ENCODE measurements around the gene E2F8.

Gene E2F8

DNA sequence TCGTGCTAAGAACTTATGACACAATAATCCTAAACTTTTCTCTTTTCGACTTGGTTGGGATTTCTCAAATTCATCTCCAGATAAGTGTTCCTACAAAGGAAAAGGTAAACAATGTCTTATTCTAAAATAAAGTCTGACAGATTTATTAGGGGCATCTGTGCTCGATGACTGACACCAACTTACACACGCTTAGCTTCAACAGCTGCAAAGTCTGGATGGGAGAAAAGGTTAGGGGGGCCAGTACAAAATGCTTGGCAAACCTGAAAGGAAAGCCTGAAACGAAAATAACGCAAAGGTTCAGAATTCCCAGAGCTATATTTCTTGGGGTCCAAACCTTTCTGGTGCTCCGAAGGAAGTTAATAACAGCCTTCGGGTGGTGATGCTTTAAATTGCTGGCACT is 3.4 kb downstream of the E2F8 start:
- peaks cover 59% of the 10 kb centered on the region for H3K36me3 ChIP-seq (ENCODE audit: insufficient read depth, low read depth, low read length)
- no peak overlapping the region for H3K4me3 ChIP-seq (ENCODE audit: low read length)
- peaks cover 12% of the 10 kb centered on the region for H3K27me3 ChIP-seq (ENCODE audit: insufficient read depth, low read length)
- peaks cover 4% of the 10 kb centered on the region; the same call in 1 of the 2 replicates for H3K4me1 ChIP-seq (ENCODE audit: insufficient read depth, low read length)
- no peak overlapping the region for H3K27ac ChIP-seq (ENCODE audit: low read length)
- no peaks in the 10 kb centered on the region for H3K9me3 ChIP-seq (ENCODE audit: insufficient read depth, low read depth, low read length)
- H3K9ac ChIP-seq (ENCODE audit: low read depth, low read length): no peak overlapping the region

DNA sequence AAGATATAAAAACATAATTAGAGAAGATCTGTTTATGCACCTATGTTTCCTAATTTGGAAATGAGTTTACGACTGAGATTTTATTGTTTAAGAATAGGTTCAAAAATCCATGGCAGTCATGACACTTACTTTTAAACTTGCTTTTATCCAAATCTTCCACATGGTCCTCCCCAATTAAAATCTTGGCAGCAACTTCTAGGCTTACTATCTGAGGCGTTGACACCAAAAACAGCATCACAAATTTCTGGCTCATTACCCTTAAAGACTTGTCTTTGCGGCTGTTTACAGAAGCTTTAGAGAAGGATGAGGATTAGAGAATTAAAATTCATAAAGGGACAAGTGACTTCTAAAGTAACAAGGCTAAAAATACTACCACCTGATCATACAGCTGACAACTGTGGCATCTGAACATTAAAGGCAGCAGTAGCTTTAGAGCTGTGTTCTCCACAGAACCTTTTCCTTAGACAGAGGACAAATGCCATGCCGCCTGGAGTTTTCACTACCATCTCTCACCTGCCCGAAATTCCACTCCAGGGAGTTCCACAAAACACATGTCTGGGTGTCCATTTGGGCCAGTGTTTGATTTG is 6.4 kb downstream of the E2F8 start:
- peaks cover 89% of the 10 kb centered on the region for H3K36me3 ChIP-seq (ENCODE audit: insufficient read depth, low read depth, low read length)

DNA sequence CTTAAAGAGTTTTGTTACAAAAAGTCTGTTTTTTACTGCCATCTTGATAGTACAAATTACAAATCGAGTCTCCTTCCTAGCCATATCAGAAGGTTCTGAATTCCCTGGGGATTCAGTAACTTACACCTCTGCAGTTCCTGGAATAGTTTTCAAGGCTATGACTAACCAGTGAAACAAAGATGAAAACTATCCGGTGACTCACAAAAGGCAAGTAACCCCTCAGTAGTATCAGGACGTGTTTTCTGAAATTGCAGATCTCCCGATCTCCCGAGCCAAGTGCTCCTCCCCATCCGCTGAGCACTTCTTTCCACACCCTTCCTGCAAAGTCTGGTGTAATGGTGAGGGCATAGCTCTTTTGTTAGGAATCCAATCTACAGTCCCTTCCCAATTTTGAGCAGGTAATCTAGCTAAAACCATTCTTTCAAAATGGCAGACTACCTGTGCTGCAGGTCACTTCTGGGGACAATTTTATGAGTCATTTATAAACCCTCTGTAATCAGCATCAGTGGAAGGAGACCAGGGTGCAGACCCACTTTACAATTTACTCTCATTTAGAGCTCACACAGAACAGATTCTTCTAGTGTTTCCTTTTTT is 7.7 kb downstream of the E2F8 start:
- Histone ChIP-seq H3K27ac (ENCODE audit: low read length) (no peak overlapping the region), H3K9me3 (ENCODE audit: insufficient read depth, low read depth, low read length) (no peaks in the 10 kb centered on the region), H3K9ac (ENCODE audit: low read depth, low read length) (no peak overlapping the region), H3K4me1 (ENCODE audit: insufficient read depth, low read length) (no peaks in the 10 kb centered on the region), H3K36me3 (ENCODE audit: insufficient read depth, low read depth, low read length) (peaks cover 91% of the 10 kb centered on the region), H3K4me3 (ENCODE audit: low read length) (no peak overlapping the region), H3K27me3 (ENCODE audit: insufficient read depth, low read length) (no peaks in the 10 kb centered on the region)

More for the DNA sequence above, 6.4 kb downstream of the E2F8 start:
- no peaks in the 10 kb centered on the region for H3K9me3 ChIP-seq (ENCODE audit: insufficient read depth, low read depth, low read length)
- no peak overlapping the region for H3K27ac ChIP-seq (ENCODE audit: low read length)
- H3K27me3 ChIP-seq (ENCODE audit: insufficient read depth, low read length): no peaks in the 10 kb centered on the region
- no peak overlapping the region for H3K9ac ChIP-seq (ENCODE audit: low read depth, low read length)
- H3K4me1 ChIP-seq (ENCODE audit: insufficient read depth, low read length): no peaks in the 10 kb centered on the region
- H3K4me3 ChIP-seq (ENCODE audit: low read length): no peak overlapping the region

GRCh38 chr11:19229671-19230070 is 11.1 kb downstream of the E2F8 start:
- H3K4me1 ChIP-seq (ENCODE audit: insufficient read depth, low read length): no peaks in the 10 kb centered on the region
- H3K4me3 ChIP-seq (ENCODE audit: low read length): no peak overlapping the region
- no peaks in the 10 kb centered on the region for H3K27me3 ChIP-seq (ENCODE audit: insufficient read depth, low read length)
- no peak overlapping the region for H3K27ac ChIP-seq (ENCODE audit: low read length)
- peaks cover 83% of the 10 kb centered on the region for H3K36me3 ChIP-seq (ENCODE audit: insufficient read depth, low read depth, low read length)
- H3K9ac ChIP-seq (ENCODE audit: low read depth, low read length): no peak overlapping the region
- no peaks in the 10 kb centered on the region for H3K9me3 ChIP-seq (ENCODE audit: insufficient read depth, low read depth, low read length)

DNA sequence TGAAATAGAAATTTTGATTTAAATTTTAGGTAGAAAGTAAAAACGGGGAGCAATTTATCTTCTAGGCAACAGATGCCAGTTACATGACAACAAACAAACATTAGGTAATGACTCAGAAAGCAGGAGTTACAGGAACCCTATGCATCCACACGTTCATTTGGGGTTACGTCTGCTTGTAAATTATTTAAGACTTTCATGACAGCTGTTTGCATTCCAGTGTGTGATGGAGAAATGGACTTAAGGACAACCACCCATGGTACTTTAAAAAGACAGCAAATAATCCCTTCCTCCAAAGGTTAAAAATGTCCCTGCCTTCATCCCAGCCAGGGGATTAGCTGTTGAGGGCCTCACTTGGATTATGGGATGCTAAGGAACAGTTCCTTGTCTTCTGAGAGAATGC is 11.8 kb downstream of the E2F8 start:
- Histone ChIP-seq H3K9me3 (ENCODE audit: insufficient read depth, low read depth, low read length) (no peaks in the 10 kb centered on the region), H3K4me3 (ENCODE audit: low read length) (no peak overlapping the region), H3K27me3 (ENCODE audit: insufficient read depth, low read length) (no peaks in the 10 kb centered on the region), H3K36me3 (ENCODE audit: insufficient read depth, low read depth, low read length) (peaks cover 82% of the 10 kb centered on the region), H3K9ac (ENCODE audit: low read depth, low read length) (no peak overlapping the region), H3K4me1 (ENCODE audit: insufficient read depth, low read length) (no peaks in the 10 kb centered on the region), H3K27ac (ENCODE audit: low read length) (no peak overlapping the region)

DNA sequence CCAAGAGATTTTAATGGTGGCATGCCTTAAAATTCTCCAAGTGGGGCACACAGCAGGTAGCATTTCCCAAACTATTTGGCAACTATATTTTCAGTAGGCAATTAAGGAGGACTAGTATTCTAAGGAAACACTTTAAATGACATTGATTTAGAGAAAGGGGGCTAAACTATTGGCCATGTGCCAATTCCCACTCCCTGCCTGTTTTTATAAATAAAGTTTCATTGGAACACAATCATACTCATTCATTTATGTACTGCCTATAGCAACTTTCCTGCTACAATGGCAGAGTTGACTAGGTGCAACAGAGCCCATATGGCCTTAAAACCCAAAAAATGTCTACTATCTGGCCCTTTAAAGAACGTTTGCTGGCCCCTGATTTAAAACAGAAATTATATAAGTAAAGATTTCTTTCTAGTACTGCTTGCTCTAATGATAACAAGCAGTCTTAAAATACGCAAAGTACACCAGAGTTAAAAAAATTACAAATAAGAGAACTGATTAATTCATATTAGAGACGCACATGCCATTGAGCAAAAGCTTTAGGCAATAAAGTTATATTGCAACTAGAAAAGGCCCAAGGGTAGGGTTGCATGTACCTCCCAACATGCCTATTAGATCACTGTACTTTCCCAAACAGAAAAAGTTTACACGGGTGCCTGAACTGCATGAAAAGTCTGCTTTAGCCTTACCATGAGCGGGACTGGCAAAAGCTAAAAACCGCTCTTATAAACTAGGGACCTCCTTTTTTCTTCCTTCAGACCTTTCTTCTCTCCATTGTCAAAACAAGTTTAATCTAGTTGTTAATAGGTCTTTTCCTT is 14.2 kb downstream of the E2F8 start:
- Histone ChIP-seq H3K9ac (ENCODE audit: low read depth, low read length) (no peak overlapping the region), H3K27me3 (ENCODE audit: insufficient read depth, low read length) (no peaks in the 10 kb centered on the region), H3K4me3 (ENCODE audit: low read length) (no peak overlapping the region), H3K27ac (ENCODE audit: low read length) (no peak overlapping the region), H3K4me1 (ENCODE audit: insufficient read depth, low read length) (no peaks in the 10 kb centered on the region), H3K36me3 (ENCODE audit: insufficient read depth, low read depth, low read length) (peaks cover 75% of the 10 kb centered on the region), H3K9me3 (ENCODE audit: insufficient read depth, low read depth, low read length) (no peaks in the 10 kb centered on the region)

- Histone ChIP-seq H3K9me3 (ENCODE audit: insufficient read depth, low read depth, low read length) (no peaks in the 10 kb centered on the region), H3K36me3 (ENCODE audit: insufficient read depth, low read depth, low read length) (peaks cover 65% of the 10 kb centered on the region), H3K9ac (ENCODE audit: low read depth, low read length) (no peak overlapping the region), H3K27me3 (ENCODE audit: insufficient read depth, low read length) (no peaks in the 10 kb centered on the region), H3K27ac (ENCODE audit: low read length) (no peak overlapping the region), H3K4me3 (ENCODE audit: low read length) (no peak overlapping the region), H3K4me1 (ENCODE audit: insufficient read depth, low read length) (no peaks in the 10 kb centered on the region)
Measured at GRCh38 chr11:19225581-19225980, 15.2 kb downstream of the E2F8 start.

DNA sequence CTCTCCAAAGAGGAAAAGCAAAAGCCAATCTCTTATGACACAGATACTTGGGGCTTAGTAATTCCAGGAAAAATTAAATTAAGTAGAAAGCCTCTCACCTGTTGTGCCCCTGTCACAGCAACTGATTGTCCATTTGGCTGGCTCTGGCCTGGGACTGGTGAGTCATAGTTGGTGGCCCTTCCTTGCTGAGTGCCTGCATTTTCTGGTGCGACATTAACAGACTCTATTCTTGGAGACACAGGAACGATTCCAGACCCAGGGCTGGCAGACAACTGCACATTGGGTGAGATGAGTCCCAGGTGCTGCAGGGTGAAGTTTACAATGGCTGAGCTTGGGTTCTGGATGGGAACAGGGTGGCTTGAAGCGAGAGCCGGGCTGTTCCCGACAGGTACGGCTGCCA is 15.6 kb downstream of the E2F8 start:
- H3K27me3 ChIP-seq (ENCODE audit: insufficient read depth, low read length): no peaks in the 10 kb centered on the region
- no peak overlapping the region for H3K9ac ChIP-seq (ENCODE audit: low read depth, low read length)
- H3K27ac ChIP-seq (ENCODE audit: low read length): no peak overlapping the region
- no peaks in the 10 kb centered on the region for H3K9me3 ChIP-seq (ENCODE audit: insufficient read depth, low read depth, low read length)
- H3K4me1 ChIP-seq (ENCODE audit: insufficient read depth, low read length): no peaks in the 10 kb centered on the region
- peaks cover 60% of the 10 kb centered on the region for H3K36me3 ChIP-seq (ENCODE audit: insufficient read depth, low read depth, low read length)
- no peak overlapping the region for H3K4me3 ChIP-seq (ENCODE audit: low read length)

GRCh38 chr11:19220903-19221724 is 19.6 kb downstream of the E2F8 start:
- Histone ChIP-seq H3K27me3 (ENCODE audit: insufficient read depth, low read length) (no peaks in the 10 kb centered on the region), H3K9ac (ENCODE audit: low read depth, low read length) (no peak overlapping the region), H3K4me3 (ENCODE audit: low read length) (no peak overlapping the region), H3K4me1 (ENCODE audit: insufficient read depth, low read length) (no peaks in the 10 kb centered on the region), H3K36me3 (ENCODE audit: insufficient read depth, low read depth, low read length) (peaks cover 31% of the 10 kb centered on the region), H3K27ac (ENCODE audit: low read length) (no peak overlapping the region), H3K9me3 (ENCODE audit: insufficient read depth, low read depth, low read length) (no peaks in the 10 kb centered on the region)

DNA sequence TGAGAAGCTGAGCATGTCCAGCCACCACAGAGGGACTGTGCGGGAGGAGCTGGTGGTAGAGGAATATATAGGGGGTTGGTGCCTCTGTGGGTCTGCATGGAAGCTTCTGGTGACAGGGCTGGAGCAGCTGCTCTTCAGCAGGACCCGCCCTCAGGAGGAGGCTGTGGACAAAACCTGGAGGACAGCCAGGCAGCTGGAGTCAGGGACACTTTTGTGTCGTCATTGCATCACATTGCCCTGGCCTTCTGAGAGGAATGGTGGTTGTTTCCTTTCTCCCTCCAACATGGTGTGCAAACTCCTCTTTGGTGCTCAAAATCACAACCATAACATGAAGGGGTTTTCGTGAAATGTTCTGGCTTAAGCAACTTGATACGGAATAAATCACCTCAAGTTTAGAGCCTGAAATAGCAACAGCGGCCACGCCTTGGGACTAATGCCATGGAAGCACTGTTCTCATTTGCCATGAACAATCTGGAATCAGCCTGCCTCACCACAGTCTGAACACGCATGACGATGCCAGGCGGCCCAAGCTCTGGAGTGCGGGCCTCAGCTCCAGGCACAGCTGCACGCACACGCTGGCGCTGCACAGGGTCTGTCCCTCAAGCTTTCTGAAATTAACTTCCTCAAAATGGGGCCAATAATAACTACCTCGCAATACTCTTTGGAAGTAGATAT is 21.8 kb downstream of the E2F8 start:
- Histone ChIP-seq H3K9ac (ENCODE audit: low read depth, low read length) (no peak overlapping the region), H3K4me3 (ENCODE audit: low read length) (no peak overlapping the region), H3K4me1 (ENCODE audit: insufficient read depth, low read length) (no peaks in the 10 kb centered on the region), H3K27me3 (ENCODE audit: insufficient read depth, low read length) (no peaks in the 10 kb centered on the region), H3K36me3 (ENCODE audit: insufficient read depth, low read depth, low read length) (peaks cover 10% of the 10 kb centered on the region), H3K9me3 (ENCODE audit: insufficient read depth, low read depth, low read length) (no peaks in the 10 kb centered on the region), H3K27ac (ENCODE audit: low read length) (no peak overlapping the region)

DNA sequence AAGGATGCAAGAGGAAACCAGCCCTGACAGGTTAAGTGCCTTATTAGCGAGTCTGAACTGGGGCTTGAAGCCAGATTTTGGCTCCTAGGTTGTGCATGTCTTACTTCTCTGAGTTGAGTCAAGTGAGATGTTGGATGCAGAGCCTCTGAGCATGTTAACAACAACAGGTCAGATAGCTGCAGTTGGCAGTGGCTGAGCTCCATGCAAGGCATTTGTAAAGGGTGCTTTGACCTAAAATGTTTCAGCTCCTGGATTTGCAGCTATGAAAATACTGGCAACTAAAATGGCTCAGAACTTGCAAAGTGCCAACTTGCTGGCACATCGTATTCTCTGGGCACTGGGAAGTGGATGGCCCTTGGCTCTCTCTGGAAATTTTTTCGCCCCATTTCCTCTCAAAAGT is 22.5 kb downstream of the E2F8 start:
- Histone ChIP-seq H3K27ac (ENCODE audit: low read length) (no peak overlapping the region), H3K27me3 (ENCODE audit: insufficient read depth, low read length) (no peaks in the 10 kb centered on the region), H3K9ac (ENCODE audit: low read depth, low read length) (no peak overlapping the region), H3K36me3 (ENCODE audit: insufficient read depth, low read depth, low read length) (peaks cover 4% of the 10 kb centered on the region; the same call in 1 of the 2 replicates), H3K4me1 (ENCODE audit: insufficient read depth, low read length) (no peaks in the 10 kb centered on the region), H3K9me3 (ENCODE audit: insufficient read depth, low read depth, low read length) (no peaks in the 10 kb centered on the region), H3K4me3 (ENCODE audit: low read length) (no peak overlapping the region)

Data from iPS-20b (cell line).